Measurements from ENCODE around the gene CABYR.
A peak's percentile ranks its signal among the peaks of the same experiment; 100 is the strongest.

The CABYR gene, protein sequence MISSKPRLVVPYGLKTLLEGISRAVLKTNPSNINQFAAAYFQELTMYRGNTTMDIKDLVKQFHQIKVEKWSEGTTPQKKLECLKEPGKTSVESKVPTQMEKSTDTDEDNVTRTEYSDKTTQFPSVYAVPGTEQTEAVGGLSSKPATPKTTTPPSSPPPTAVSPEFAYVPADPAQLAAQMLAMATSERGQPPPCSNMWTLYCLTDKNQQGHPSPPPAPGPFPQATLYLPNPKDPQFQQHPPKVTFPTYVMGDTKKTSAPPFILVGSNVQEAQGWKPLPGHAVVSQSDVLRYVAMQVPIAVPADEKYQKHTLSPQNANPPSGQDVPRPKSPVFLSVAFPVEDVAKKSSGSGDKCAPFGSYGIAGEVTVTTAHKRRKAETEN

DNA sequence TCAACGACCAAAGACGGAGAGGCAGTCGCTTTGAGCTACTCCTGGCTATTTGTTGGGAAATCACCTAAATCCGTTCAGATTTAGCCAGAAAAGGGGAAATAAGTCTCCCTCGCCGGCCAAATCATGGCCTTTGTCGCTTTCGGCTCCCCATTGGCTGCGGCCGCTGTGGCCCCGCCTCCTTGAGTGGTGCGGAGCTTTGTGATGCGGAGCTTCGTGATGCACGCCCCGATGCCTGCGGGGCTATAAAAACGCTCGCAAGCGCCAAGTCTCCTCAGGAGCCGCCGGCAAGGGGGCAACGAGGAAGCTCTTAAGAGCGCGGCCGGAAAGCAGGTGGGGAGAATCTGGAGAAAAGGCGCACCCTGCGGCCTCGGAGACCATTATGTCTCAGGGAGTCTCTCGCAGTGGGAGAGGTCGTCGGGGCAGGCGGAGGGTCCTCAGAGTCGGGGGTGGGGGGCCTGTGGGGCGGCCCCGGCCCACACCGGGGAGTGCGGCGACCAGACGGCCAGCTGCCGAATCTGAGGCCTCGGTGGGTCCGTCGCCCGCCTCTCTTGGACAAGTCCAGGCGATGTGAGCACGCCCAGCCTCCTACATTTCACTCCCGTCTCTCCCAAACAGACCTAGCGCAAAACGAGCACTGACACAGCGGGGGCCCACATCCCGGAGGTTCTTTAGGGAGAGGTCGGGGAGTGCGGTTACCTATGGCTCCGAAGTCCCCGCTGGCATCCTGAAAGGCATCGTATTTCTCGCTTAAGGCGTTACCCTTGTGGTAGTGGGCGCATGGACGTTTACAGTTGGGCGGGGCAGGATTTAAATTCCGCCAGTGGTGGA, at the start of gene CABYR:
CABYR (plus strand) TSS at position 274 of the 828 bp plus-strand sequence. CDS start 4,053 bp downstream, outside the sequence.
- peak; percentile 43 to 47 for DNase-seq (ENCODE audit: low read depth in 2 of 2)

DNA sequence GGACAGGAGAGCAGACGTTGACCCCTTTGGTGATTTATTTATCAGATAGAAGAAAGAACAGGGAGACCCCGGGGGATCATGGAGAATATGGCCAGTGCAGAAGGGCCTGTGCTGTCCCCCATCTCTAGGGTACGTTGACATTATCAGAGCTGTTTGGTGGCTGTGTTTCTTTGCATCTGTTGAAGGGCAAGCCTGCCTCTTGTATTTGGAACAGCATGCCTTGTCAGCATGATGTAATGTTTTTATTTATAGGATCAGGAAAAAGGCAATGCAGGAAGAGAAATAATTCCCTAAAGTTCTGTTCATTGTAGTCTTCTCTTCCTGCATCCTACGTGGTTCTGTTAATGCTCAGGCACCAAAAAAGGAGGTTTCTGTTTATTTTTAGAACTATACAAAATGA, 49.8 kb upstream of the CABYR start:
- DNase-seq (ENCODE audit: low read depth in 2 of 2): no peak

DNA sequence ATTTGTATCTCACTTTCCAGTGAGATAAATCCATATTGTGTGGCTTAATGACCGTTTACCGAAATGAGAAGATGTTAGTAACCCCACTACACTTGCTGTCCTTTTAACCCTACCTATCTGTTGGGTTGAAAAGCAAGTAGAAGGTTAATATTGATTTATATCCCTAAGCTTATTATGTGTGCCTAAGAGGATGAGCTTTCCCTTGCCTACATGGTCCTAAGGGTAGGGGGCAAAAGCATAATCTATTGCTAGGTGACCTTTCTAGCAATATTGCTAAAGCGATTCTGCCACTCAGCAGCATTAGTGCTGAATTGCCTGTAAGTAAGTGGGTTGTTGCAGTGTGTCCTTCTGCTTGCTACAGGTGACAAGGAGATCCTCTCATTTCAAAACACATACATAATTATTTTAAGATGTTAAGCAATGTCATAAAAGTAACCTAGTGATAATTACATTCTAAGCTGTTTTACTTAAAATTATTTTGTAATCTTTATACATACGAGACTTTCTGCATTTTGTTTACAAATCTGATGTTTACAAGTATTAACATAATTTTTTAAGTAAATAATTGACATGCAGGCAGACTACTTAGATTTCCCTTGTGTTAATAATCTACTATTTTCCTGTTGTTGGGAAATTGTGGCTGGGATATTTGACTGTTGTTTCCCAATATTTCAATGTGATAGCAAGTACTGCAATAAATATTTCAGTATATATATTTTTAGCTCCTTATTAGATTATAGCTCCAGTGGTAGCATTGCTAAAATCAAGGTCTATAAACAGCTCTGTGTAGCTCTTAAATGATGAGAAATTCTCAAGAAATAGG, 49.1 kb upstream of the CABYR start:
- no peak for DNase-seq (ENCODE audit: low read depth in 2 of 2)

DNA sequence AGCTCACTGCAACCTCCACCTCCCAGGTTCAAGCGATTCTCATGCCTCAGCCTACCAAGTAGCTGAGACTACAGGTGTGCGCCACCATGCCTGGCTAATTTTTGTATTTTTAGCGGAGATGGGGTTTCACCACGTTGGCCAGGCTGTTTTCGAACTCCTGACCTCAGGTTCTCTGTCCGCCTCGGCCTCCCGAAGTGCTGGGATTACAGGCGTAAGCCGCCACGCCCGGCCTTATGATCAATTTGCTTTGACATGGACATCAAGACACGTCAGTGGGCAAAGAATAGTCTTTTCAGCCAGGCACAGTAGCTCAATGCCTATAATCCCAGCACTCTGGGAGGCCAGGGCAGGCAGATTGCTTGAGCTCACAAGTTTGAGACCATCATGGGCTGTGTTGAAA, 48.0 kb upstream of the CABYR start:
- DNase-seq (ENCODE audit: low read depth in 2 of 2): no peak

DNA sequence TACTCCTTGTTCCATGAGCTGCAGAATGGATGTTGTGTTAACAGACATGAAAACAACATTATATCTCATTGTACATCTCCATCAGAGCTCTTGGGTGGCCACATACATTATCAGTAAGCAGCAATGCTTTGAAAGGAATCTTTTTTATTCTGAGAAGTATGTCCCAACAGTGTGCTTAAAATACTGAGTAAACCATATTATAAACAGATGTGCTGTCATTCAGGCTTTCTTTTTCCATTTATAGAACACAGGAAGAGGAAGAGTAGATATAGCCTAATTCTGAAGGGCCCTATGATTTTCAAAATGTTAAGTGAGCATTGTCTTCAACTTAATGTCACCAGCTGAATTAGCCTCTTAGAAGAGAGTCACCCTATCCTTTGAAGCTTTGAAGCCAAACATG, 44.3 kb upstream of the CABYR start:
- DNase-seq (ENCODE audit: low read depth in 2 of 2): no peak

DNA sequence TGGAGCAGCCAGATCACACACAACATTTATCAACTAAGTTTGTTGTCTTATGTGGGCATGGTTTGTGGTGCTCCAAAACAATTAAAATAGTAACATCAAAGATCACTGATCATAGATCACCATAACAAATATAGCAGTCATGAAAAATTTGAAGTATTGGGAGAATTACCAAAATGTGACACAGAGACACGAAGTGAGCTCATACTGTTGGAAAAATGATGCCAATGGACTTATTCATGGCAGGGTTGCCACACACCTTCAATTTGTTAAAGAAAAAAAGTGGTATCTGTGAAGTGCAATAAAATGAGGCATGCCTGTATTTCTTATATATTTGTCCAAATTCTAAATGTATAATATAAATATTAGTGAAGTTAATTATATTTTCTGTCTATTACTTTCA, 42.9 kb upstream of the CABYR start:
- DNase-seq (ENCODE audit: low read depth in 2 of 2): no peak

DNA sequence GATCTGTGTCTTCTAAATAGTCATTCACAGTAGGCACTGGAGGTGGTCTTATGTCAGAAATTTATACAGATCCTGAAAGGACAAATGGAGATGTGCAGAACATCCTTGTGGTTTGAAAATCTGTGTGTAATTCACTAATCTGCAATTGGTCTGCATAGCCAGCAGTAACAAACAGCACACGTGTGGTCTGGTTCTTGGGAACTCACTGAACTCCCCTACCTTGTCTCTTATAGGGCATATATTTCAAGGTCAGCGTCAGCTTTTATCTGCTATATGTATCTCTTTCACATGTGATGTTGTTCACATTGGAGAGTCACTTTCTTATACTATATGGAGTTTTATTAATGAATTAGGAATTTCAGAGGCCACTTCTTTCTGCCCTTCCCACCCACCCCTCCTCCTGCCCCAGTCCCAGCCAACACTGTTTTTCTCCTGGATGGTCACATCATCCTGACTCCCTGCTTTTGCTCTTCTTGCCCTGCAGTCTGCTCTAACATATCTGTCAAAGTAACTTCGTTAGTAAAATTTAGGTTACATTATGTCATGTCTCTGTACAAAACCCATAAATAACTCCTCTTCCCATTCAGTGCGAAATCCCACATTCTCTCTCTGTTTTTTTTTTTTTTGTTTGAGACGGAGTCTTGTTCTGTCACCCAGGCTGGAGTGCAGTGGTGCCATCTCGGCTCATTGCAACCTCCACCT, 35.4 kb upstream of the CABYR start:
- DNase-seq (ENCODE audit: low read depth in 2 of 2): no peak

DNA sequence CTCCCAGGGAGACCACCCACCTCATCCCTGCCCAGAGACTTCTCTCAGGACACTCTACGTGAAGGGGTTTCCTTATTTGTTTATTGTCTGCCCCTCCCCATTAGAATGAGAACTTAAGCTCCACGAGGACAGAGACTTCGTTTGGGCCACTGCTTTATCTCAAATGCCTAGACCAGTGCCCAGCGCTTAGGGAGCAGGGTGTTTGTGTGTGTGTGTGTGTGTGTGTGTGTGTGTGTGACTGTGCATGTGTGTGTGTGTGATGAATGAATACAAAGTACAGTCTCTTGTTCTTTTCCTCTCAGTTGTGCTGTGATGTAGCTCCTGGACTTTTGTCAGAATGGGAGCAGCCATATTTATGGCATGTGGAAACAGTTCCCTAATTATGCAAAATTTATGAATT, 34.4 kb upstream of the CABYR start:
- DNase-seq (ENCODE audit: low read depth in 2 of 2): no peak

DNA sequence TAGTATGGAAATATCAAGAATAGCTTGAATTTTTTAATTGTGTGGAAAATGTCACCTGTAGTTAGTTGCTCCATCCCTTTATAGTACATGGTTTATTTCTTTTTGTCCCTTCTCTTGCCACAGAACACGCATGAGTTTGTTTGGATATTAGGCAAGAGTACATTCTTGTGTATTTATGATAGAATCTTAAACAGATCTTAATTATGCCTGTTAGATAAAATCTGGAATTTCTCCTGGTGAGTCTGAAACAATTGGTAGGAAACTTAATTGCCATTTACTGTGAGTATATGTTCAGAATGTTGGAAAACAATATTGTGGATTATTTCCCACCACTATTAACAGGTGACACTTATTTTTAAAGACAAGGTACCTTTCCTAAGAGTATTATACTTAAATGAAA, 30.2 kb upstream of the CABYR start:
- no peak for DNase-seq (ENCODE audit: low read depth in 2 of 2)

DNA sequence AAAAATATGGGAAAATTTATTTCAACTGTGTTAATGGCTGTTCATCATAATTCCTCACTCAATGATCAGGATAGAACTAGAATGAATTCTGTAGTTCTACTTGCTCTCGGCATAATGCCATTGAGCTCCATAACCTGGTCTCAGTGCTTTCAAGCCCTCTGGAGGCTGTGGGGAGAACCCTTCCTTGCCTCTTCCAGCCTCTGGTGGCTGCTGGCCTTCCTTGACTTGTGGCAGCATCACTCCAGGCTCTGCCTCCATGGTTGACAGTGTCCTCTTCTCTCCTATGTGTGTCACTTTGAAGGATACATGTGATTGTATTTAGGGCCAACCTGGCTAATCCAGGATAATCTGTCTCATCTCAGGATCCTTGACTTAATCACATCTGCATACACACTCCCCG, 26.9 kb upstream of the CABYR start:
- no peak for DNase-seq (ENCODE audit: low read depth in 2 of 2)

DNA sequence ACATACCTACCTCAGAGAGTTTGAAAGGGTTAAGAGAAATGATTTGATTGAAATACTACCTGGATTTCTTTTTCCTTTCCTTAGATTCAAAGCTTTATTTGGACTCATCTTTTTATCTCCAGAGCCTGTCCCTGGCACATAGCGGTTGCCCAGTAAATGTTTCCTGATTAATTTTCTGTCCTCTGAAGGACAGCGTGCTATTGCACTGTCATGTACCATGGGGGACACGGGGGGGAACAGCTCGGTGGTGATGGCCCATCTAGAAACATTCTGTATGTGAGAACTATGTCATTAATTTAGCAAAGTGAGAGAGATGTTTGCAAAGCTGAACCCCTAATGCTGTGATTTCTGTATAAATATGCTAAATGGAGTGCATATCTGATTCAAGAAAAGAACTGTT, 26.4 kb upstream of the CABYR start:
- no peak for DNase-seq (ENCODE audit: low read depth in 2 of 2)

DNA sequence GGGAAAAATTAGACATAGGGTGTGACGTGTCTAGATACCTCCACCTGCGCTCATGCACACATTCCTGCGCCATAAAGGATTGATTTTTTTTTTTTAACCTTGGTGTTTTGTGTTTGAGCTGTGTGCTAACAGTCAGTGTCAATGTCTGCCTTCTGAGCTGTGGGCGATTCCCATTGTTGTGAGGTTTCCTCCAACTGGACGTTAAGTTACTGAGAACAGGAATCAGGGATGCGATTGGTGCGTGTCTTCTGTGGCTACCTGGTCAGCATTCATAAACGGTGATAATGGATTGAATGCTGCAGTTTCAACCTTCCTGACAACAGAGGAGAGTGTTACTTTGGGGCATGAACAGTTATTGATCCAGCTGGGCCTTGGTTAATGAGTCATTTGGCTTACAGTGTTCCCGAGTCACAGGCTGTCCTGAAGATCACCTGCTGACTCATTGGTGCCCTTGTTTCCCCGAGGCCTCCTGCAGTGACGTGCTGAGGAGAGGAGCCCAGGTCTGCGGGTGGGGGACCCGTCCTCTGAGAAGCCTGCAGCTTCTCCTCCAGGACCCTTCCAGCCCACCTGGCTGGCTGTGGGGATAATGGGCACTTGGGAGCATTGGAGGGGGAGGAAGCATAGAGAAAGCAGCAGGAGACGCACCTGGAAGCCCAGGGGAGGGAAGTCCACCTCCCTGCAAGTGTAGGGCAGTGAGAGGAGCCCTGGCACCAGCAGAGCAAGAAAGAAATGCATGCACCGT, 25.8 kb upstream of the CABYR start:
- no peak for DNase-seq (ENCODE audit: low read depth in 2 of 2)

DNA sequence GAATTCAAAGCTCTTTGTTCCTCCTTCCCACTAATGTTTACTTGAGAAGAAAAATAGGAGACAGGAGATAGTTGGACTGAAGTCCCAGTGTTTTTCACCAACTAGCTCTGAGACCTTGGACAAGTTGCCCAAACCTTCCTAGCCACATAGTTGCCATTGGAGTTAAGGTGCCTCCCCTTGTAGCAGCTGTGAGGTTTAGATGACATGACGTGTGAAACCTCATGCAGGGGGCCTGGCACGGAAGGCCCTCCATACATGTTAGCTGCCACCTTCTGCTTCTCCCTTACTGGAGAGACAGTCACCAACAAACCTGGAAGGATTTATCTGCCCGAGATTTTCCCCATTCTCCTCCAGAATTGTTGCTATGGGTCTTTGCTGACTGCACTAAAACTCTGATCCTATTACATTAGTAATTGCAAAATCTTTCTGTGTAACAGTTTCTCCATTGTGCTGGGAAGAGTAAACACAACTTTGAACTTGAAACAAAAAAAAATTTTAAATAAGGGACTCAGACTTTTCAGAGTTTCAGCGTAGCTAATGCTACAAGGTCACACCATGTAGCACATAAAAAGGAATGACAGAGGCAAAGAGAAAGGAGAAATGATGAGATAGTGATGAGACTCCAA, 23.8 kb upstream of the CABYR start:
- DNase-seq (ENCODE audit: low read depth in 2 of 2): no peak

DNA sequence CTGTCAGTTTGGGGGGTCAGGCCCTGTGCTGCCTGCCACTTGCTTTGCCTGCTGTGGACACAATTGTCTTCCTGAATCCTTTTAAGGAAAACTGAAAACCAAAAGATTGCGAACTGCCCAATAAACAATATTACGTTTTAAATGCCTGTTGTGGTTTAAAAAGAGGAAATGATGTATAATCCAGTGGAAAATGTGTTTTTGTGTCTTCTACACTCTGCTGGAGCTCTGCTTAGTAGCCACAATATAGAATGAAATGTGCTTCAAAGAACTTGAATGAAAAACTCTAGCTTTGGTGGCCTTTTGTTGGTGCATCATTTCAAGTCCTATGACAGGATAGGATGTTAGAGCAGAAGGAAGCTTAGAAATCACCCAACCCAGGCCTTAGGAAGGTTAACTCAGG, 23.2 kb upstream of the CABYR start:
- DNase-seq (ENCODE audit: low read depth in 2 of 2): no peak

DNA sequence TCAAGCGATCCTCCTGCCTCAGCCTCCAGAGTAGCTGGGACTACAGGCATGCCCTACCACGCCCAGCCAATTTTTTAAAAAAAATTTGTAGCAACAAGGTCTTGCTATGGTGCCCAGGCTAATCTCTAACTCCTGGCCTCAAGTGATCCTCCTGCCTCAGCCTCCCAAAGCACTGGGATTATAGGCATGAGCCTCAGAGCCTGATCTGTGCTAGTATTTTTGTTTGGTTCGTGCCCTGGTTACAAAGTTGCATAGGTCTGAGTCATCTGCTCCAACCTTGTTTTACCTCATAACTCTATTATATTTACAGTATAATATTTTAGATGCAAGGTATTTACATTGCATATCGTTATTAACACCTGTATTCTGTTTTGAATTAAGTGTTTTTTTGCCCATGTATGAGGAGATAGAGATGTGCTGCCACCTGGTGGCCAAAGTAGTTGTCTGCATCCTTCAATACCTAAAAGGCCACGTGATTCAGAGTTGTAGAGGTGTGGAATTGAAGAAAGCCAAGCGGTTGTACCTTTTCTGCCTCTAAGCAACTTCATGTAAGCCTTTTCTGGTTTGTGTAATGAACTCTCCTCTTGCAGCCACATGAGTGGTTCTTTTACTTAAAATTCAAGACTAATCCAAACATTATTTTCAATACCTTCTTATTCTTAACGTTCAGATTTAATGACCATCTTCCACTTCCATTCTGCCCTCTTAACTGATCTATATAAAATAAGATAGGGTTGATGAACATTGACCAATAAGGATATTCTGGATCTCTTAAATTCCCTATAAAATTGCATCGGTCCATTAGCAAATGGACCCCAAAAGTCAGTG, 19.9 kb upstream of the CABYR start:
- peak; percentile 48 to 63 for DNase-seq (ENCODE audit: low read depth in 2 of 2)

DNA sequence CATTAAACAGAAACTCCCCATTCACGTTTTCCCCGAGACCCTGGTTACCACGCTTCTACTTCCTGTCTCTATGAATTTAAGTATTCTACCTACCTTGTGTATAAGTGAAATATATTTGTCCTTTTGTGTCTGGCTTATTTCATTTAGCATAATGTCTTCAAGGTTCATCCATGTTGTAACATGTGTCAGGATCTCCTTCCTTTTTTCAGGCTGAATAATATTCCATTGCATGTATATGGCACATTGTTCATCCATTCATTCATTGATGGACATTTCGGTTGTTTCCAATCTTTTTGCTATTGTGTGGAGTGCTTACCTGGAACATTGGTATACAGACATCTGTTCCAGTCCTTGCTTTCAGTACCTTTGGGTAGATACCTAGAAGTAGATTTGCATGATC, 18.2 kb upstream of the CABYR start:
- DNase-seq (ENCODE audit: low read depth in 2 of 2): no peak

DNA sequence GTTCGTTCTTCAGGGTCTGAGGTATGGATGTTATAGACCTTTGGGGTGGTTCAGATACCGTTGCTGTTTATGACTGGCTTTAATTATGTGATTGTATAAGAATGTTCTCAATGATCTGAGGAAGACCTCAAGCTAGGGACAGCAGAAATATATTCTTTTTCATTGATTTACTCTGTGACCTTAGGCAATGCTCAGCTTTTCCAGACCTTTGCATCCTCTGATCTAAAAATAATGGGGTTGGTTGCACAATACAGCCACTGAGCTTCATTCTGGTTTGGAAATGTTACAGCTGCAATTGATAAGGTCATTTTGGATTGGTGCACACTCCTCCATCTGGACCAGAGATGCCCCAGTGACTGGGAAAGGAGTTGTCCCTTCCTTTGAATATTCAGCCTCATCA, 17.2 kb upstream of the CABYR start:
- no peak for DNase-seq (ENCODE audit: low read depth in 2 of 2)

DNA sequence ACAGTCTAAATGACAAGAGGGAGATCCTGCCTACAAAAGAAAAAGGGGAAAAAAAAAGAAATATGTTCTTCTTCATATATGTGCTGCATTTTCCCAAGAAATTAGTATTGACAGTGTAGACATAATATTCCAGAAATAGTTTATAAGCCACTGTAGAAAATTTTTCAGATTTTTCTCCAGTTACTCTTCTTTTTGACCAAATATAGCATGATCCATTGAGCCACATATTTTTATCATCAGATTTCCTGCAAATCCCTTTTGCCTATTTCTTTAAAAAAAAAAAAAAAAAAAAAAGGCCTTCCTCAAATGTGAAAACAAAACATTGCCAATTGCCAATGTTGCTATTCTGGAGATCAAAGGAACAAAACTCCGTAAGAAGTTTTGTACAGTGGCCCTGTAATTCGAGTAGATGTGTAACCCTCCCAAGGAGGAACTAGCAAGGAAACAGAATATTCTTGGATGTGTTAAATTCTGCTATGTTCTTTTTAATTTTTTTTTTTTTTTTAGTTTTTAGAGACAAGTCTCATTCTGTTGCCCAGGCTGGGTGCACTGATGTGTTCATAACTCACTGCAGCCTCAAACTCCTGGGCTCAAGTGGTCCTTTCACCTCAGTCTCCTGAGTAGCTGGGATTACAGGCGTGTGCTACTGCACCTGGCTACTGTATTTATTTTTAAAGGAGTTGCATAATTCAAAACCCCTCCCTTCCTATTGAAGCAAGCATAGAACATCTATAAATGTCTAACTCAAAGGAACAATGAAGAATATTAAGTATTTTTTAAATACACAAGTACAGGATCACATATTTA, 12.5 kb upstream of the CABYR start:
- DNase-seq (ENCODE audit: low read depth in 2 of 2): no peak

DNA sequence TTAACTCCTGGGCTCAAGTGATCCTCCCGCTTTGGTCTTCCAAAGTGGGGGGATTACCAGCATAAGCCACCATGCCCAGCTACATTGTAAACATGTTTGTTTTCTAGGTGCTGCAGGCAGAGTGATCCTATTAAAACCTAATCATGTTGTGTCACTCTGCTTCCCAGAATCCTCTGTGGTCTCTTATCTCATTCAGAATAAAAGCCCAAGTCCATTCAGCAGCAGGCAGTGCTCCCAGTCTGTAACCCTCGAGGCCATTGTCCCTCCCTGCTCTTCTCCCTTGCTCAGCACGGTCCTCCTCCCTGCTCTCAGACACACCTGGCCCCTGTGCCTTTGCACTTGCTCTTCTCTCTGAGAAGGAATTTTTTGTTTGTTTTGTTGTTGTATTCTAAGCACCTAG, 11.1 kb upstream of the CABYR start:
- no peak for DNase-seq (ENCODE audit: low read depth in 2 of 2)
